Measurements from ENCODE around the gene DLGAP1. TPM values are rescaled to one million over a fixed set of nuclear protein-coding genes. Genes with fewer than 3 reads are reported as not detected.
A peak's percentile ranks its signal among the peaks of the same experiment; 100 is the strongest.

Gene DLGAP1
- total RNA-seq, 1 donor from 2014 or later, result 3.7 TPM

DNA sequence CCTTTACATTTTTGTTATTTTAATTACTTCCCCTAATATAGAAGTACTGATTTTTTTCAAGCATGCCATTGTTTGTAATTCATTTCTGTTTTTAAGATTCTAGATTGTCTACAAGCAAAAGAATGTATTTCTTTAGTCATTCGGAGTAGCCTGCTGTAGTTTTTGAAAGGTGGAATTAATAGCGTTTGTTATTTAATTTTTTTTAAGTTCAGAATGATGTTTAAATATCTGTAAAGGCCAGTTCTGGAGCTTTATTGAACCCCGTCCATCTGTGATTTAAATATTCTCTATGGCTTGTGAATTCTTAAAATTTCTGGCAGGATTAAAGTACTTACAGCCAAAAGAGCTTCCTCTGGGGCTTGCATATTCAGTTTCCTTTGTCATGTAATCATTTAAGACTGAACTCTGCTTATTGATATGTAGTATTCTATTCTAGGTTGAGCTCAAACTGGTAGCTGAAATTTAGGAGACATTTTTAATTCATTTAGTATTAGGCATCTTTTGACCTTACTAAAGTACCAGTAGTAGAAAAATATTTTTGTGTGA, 999.9 kb downstream of the DLGAP1 start:
- no peak for DNase-seq (ENCODE audit: low read depth, low spot score)

DNA sequence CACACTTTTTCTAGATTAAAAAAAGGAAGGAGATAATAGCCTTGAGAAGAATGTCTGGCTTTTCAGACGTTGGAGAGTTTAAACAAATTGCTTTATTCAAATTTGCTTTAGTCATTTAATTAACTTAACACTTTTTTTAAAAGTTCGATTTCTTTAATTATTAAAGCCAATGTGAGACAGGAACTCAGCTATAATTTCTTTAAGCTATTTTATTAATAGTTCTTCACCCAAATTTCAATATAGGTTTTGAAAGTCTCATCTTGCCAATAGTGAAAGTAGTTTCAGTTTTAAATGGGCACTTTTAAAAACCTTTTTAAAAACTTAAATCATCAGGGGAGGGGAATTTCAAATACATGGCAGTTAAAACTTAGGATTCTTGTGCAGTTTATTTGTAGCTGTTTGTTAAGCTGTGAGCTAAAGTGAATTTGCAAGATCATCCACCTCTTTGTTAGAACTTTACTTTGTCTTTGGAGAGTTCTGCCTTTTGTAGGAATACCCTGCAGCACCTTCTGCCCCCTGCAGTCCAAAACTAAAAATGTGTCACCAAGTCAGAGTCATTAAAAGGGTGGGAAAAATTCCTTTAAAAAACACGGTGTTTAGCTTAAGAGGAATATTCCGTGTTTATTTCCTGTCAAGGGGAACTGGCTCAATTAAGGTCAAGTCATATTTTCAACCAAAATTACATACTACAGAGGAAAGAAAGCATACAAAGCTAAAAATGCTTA, 1000.6 kb downstream of the DLGAP1 start:
- DNase-seq (ENCODE audit: low read depth, low spot score), result no peak

DNA sequence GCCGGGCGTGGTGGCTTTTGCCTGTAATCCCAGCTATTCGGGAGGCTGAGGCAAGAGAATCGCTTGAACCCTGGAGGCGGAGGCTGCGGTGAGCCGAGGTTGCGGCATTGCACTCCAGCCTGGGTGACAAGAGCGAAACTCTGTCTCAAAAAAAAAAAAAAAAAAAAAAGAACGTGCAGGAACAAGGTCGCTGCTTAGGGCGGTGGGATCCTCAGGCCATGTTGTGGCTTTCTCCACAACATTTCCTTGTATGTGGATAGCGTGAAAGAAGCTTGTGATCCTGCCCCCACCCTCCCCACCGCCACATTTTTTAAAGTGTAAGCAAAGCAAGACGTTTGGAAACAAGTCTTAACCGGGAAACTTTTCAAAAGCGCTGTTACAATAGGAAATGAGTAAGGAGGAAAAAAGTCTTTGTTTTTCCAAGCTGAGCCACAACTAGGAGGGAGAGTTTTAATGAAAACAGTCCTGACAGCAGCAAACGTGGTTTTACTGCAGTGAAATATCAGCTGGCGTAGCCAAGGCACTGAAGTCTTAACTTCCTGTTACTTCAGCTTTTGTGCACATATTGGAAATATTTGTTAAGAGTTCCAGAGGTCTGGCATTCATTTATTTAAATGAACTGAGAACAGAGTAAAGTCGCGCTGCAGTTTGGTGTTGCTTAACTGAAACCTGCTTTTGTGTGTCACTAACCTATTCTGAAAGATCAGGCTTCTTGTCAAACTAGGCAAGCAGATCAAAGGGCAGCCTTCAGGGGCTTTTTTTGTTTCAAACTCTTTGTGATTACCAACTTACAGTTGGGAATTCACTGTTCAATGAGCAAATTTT, 1001.4 kb downstream of the DLGAP1 start:
- peak; percentile 81 for DNase-seq (ENCODE audit: low read depth, low spot score)

DNA sequence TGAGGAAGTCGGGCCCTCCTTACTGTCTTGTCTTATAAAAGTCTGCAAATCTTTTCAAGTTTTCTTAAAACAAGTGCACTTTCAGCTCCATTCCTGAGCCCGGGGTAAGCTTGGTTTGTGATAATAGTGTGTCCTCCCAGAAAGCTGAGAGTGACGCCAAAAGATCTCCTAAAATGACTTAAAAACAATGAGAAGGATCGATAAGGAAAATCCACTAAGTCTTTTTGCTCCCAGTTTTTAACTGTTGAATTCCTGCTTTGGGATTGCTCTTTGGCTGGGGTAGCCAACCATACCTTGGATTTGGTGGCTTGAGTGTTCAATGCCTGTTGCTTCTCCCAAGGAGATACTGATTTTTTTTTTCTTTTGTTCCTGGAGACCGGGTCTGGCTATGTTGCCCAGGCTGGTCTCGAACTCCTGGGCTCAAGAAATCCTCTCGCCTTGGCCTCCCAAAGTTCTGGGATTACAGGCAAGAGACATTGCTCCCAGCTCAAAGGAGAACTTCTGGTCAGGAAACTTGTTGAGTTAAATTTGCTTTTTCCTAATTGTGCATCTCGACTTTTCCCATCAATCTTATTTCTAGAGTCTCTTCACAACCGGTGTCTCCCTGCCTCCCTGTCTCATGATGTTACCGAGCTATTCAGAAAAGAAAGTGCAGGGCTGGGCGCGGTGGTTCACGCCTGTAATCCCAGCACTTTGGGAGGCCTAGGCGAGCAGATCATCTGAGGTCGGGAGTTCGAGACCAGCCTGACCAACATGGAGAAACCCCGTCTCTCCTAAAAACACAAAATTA, 1002.2 kb downstream of the DLGAP1 start:
- no peak for DNase-seq (ENCODE audit: low read depth, low spot score)

DNA sequence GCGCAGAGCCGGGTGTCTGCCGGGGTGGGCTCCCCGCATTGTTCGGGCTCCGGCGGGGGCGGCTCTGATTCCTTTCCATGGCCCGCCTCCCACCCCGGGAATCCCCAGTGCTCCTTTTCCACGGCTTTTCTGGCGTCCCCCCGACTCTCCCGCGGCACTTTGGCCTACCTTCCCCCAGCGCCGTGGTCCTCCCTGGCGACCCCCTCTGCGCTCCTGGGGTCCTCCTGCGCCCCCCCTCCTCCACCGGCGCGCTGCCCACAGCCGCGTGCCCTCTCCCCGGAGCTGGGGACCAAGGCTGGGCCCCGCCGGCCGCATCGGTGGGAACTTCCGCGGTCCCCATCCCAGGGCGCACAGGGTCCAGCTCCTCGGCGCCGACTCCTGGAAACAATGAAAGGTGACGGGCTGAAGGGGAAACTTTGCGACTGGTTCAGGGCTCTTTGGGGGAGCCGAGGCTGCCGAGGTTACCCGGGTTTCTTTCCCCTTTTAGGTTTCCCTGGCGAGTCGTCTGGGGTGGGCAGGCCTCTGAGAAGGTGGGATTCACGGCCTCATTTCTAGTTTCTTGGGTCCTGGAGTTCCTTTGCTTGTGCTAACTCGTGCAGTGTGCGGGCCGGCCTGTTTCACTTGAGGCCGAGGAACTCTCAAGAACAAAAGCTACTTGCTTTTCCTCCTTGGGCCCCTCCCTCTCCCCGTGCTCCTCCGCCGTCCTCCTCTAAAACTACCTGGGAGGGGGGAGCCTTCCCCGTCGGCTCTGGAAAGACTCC, 1002.9 kb downstream of the DLGAP1 start:
- DNase-seq (ENCODE audit: low read depth, low spot score), result no peak

DNA sequence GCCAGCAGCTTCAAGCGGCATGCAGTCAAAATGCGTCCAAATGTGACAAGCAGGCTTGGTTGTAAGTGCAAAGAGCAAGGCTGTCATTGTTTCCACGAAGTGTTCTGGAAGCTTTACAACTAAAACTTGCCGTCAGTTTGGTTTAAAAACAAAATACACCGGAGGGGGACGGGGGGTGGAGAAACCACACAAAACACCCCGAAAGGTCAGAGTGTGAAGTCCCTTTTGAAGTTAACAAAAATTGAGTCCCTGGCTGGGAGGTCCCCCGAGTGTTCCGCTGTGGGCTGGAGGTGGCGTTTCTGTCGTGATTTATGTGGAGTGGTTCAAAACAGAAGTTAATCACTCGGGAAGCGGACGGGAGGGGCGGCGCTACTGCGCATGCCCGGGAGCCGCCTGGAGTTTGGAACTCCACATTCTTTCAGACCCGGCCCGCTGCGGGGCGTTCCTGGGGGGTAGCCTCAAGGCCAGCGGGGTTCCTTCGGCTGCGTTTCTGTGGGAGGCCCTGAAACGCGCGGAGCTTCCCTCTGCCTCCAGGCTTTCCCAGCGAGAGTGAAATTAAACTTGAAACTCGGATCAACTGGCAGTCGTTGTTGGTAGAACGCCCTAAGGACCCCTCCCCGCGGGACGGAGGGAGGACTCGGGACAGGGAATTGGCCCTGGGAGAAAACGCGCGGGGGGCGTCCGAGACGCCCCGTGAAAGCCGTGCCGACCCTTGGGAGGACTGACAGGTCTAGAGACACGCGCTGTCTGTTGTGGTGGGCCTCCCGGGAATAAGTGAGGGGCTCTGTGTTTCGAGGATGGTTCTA, 1003.7 kb downstream of the DLGAP1 start:
- DNase-seq (ENCODE audit: low read depth, low spot score), result no peak

DNA sequence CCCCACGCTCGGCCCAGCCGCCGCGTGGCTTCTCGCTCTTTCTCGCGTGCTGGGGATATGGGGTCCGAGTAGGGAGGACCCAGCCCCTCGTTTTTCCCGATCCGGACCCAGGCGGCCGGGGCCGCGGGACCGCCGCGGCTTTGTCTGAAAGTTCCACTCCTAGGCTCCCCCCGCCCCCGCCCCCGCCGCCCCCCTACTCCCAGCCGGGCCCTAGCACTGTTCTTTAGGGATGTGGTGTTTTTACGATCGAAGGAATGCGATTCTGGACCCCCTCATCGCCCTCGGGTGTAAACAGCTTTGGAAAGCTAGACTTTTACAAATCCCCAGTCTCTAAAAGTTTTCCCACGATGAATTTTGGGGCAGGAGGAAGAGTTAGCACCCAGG, 1004.3 kb downstream of the DLGAP1 start:
- no peak for DNase-seq (ENCODE audit: low read depth, low spot score)

DNA sequence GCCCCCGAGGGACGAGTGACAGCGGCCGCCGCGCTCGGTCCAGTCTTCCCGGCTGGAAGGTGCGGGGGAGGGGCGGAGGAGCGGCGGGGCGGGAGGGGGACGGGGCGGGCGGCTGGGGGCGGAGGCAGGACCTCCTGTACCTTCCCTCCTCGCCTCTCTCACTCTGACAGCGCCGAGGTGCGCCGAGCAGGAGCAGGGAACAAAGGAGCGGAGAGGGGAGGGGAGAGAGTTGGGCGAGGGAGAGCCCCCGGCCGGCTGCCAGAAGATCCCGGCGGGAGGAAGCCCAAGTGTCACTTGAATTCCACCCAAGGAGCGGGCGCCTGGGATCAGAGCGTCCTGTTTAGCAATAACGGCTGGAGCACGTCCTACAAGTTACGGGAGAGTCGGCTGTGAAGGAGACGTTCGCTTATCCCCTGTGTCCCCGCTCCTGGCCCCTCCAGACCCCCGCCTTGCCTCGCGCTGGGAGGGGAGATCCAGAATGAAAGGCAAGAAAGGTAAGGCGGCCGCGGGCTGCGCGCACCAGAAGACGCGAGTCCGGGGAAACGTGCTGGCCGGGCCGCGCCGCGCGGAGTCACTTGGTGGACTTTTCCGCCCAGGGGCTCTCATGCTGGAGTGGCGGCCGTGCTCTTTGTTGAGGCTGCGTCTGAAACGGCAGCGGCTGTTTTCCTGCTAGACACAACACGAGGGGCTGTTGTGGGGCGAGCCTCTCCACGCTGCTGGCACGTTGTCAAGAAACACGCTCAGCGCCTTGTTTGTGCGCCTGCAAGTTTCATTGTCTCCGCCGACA, 1004.9 kb downstream of the DLGAP1 start, which contains the start of gene TGIF1:
TSS of gene TGIF1 (plus strand) at position 161 of the 787 bp plus-strand sequence. CDS start at position 479, 318 bp downstream.
- DNase-seq (ENCODE audit: low read depth, low spot score), result no peak

DNA sequence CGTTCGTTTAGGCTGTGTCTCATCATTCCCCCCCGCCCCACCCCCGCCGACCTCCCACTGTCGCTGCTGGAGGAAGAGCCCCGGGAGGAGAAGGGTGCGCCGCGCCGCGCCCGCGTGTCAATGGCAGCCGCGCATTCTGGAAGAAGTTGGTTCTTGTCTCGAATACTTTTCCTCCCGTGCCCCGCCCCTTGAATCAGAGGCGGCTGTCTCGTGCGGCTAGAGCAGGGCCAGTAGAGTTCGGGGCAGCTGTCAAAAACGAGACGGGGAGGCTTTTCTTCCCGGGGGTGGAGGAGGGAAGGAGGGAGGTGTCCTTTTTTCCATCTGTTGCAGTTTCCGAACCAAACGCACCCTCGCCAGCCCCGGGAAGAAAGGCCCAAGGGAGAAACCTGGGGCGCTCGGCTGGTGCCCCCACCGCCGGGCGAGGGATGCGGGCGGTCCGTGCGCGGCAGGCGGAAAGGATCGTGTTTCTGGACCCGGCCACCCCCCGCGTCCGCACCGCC, 1005.5 kb downstream of the DLGAP1 start:
- DNase-seq (ENCODE audit: low read depth, low spot score), result no peak

DNA sequence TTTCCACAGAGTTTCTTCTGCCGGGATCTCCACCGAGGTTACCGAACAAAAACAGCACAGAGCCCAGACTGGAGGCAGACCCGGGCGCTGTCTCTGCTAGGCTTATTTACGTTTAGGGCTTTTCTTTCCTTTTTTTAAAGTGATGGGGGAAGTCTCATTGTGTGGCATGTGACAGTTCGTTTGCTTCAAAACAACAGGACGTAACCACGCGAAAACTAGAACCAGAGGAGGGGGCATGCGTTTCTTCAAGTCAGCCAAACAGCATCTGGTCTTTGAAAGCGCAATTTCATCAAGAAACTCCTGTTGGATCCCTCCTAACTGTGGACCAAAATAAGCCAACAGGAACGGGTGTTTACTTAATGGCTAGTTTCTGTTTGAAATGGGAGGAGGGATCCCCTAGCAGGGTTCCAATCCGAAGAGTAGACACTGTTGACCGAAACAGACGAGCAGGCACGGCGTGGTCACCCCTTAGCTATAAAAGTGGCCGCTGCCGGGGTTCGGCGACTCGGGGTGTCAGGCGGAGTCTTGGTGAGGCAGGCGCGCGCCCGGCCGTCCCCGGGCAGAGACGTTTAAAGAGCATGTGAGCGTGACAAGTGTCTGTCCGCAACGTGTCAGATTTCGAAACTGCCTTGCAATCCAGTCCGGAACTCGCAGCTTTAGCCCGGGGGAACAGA, 1006.1 kb downstream of the DLGAP1 start:
- no peak for DNase-seq (ENCODE audit: low read depth, low spot score)

DNA sequence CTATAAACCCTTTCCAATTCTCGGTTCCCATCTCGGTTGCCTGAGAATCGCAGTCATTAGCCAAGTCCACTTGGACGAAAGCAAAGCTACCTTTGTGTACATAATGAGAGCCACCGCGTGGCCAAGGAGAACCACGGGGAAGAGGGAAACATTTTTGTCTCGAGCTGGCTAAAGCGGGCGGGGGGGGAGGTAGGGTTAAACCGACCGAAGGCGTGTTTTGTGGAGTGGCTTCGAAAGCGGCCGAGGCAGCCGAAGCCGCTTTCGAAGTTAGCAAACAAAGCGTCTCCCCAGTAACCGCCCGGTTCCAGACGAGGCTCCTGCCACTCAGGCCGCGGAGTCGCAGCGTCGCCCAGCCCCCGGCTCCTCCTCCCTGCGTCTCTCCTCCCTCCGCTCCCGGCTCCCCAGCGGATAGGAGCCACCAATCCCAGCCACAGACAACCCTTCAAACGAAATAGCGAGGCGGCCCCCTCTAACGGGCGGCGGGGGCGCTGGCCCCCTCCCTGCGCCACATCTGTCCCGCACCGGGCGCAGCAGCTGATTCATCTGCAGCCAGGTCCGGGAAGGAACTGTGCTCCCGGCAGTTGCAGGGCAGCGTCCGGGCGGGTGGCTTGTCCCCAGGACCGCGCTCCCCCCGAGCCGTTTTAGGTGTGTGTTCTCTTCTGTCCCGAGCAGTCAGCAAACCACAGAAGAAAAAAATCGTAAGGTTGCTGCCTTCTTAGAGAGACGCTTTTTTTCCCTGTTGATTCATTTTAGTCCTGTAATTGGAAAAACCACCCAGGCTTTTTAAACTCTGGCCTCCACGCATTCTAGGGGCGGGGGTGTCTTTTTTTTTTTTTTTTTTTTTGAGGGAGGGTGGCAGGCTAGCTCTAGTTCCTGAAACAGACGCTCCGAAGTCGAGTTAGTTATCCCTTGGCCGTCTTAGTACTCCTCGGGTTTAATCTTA, 1006.9 kb downstream of the DLGAP1 start:
- DNase-seq (ENCODE audit: low read depth, low spot score), result peak; percentile 93

DNA sequence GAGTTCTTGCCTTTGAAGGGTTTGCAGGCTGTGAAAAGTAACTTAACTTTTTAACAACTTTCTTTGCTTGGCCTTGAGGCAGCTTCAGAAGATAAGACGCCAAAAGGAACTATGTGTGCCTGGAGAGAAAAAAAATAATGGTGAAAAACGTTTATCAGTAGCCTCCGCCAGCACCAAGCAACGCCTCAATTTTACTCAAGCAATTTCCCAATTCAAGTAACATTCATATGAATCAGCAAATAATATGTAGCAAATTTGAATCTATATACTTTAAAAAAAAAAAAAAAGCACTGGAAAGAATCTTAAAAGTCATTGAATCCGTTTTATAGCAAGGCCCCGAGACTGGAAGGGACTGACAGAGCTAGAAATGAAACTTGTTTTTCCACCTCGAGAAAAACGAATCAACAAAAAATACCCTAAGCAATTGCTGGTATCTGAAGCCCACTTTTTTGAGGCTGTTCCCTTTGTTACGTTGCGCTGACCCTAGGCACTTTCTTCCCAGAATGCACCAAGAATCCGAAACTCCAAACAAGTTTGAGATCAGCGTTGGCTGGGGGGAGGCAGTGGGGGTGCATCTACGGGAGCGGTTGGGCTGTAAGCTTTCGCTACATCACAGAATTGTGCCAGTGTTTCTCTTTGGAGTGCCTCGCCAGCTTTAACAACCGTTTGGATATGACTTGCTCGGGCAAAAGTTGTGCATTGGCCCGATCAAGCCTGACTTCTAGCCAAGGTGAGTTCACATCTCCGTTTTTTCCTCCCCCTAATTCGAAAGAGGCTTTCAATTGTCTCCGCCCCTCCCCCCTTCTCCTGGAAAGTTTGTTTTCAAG, 1007.8 kb downstream of the DLGAP1 start:
- DNase-seq (ENCODE audit: low read depth, low spot score), result no peak
